Measurements from ENCODE around the gene NXN. TPM values are rescaled to one million over a fixed set of nuclear protein-coding genes. Genes with fewer than 3 reads are reported as not detected.
A peak's percentile ranks its signal among the peaks of the same experiment; 100 is the strongest.

The NXN gene
- 10 to 100 TPM in 2 of 4 donors, 1 to 10 TPM in 2; 2.1 to 14.0 (median 8.6) TPM for total RNA-seq

- Histone ChIP-seq H3K36me3 (no peaks in the 10 kb centered on the region), H3K27me3 (peaks cover 0 to 4% of the 10 kb centered on the region in 2 donors), H3K9me3 (no peaks in the 10 kb centered on the region), H3K4me1 (peaks cover 0 to 21% (median 13%) of the 10 kb centered on the region in 4 donors), H3K27ac (peak within 1 kb of the TSS; percentile 56 to 85 (median 78)), H3K4me3 (peak within 1 kb of the TSS; percentile 42 to 82 (median 63))
- TF ChIP-seq POLR2A (IDR thresholded peaks at IDR 0.05): no peak
- TF ChIP-seq CTCF (IDR thresholded peaks at IDR 0.05): peak in 1 of 6 experiments; percentile 25
- peak; percentile 89 to 95 (median 93) for DNase-seq
Observed at GRCh38 chr17:979539-980405, at the start of gene NXN. Gene NXN, minus strand, starts transcription at chr17:979776.

GRCh38 chr17:1027044-1027443 is 47.5 kb upstream of the NXN start:
- no peak overlapping the region for H3K27ac ChIP-seq
- TF ChIP-seq CTCF (IDR thresholded peaks at IDR 0.05) (no peak), POLR2A (IDR thresholded peaks at IDR 0.05) (no peak)
- H3K36me3 ChIP-seq: peaks cover 0 to 32% (median 0%) of the 10 kb centered on the region in 3 donors

GRCh38 chr17:1026599-1026975 is 47.0 kb upstream of the NXN start:
- TF ChIP-seq POLR2A (IDR thresholded peaks at IDR 0.05): no peak
- no peak for TF ChIP-seq CTCF (IDR thresholded peaks at IDR 0.05)
- H3K27ac ChIP-seq: peak overlapping the region in 1 of 4 donors; percentile 22

More at GRCh38 chr17:1027044-1027443, 47.5 kb upstream of the NXN start:
- Histone ChIP-seq H3K4me1 (peaks cover 0 to 23% (median 0%) of the 10 kb centered on the region in 4 donors), H3K27me3 (no peaks in the 10 kb centered on the region), H3K9me3 (no peaks in the 10 kb centered on the region), H3K4me3 (no peak overlapping the region)
- DNase-seq: no peak

GRCh38 chr17:1025733-1026598 is 46.4 kb upstream of the NXN start:
- Histone ChIP-seq H3K27ac (peak overlapping the region in 1 of 4 donors; percentile 22), H3K9me3 (no peaks in the 10 kb centered on the region)
- TF ChIP-seq CTCF (IDR thresholded peaks at IDR 0.05) (no peak), POLR2A (IDR thresholded peaks at IDR 0.05) (no peak)

More at GRCh38 chr17:1026599-1026975, 47.0 kb upstream of the NXN start:
- peaks cover 0 to 32% (median 0%) of the 10 kb centered on the region in 3 donors for H3K36me3 ChIP-seq
- no peak for DNase-seq
- H3K27me3 ChIP-seq: no peaks in the 10 kb centered on the region
- H3K4me1 ChIP-seq: peaks cover 0 to 21% (median 0%) of the 10 kb centered on the region in 4 donors
- H3K4me3 ChIP-seq: no peak overlapping the region
- H3K9me3 ChIP-seq: no peaks in the 10 kb centered on the region

GRCh38 chr17:1024076-1024475 is 44.5 kb upstream of the NXN start:
- Histone ChIP-seq H3K36me3 (peaks cover 0 to 45% (median 0%) of the 10 kb centered on the region in 3 donors), H3K27ac (no peak overlapping the region), H3K9me3 (no peaks in the 10 kb centered on the region), H3K27me3 (no peaks in the 10 kb centered on the region), H3K4me3 (no peak overlapping the region), H3K4me1 (peaks cover 0 to 28% (median 0%) of the 10 kb centered on the region in 4 donors)
- TF ChIP-seq POLR2A (IDR thresholded peaks at IDR 0.05): no peak
- TF ChIP-seq CTCF (IDR thresholded peaks at IDR 0.05): no peak
- DNase-seq: no peak

More at GRCh38 chr17:1025733-1026598, 46.4 kb upstream of the NXN start:
- peaks cover 0 to 32% (median 0%) of the 10 kb centered on the region in 3 donors for H3K36me3 ChIP-seq
- no peak overlapping the region for H3K4me3 ChIP-seq
- DNase-seq: no peak
- H3K4me1 ChIP-seq: peaks cover 0 to 21% (median 0%) of the 10 kb centered on the region in 4 donors
- no peaks in the 10 kb centered on the region for H3K27me3 ChIP-seq

Measured in Peyer's patch (tissue), 4 donors.